NAMALWA (cell line): ENCODE data around the gene MYH9.

Experiments
- DNase-seq: peaks from one replicate; pipeline ENCODE4 v3.0.0-alpha.2; 2015; ENCODE audit warnings: low spot score

Gene MYH9

GRCh38 chr22:36330655-36331305 is 57.0 kb downstream of the MYH9 start:
- no peak for DNase-seq

- no peak for DNase-seq
These were observed 57.6 kb downstream of the MYH9 start for GRCh38 chr22:36330127-36330526.

GRCh38 chr22:36329254-36330078 is 58.3 kb downstream of the MYH9 start:
- no peak for DNase-seq

GRCh38 chr22:36328635-36329253 is 59.0 kb downstream of the MYH9 start:
- no peak for DNase-seq

GRCh38 chr22:36327922-36328551 is 59.7 kb downstream of the MYH9 start:
- no peak for DNase-seq

GRCh38 chr22:36326178-36327161 is 61.3 kb downstream of the MYH9 start:
- DNase-seq = no peak

- no peak for DNase-seq
These were observed 62.4 kb downstream of the MYH9 start for GRCh38 chr22:36325154-36326031.

- DNase-seq = no peak
These were observed 63.4 kb downstream of the MYH9 start for GRCh38 chr22:36324414-36324813.

- DNase-seq = no peak
These were observed 63.9 kb downstream of the MYH9 start for GRCh38 chr22:36323855-36324331.

GRCh38 chr22:36323182-36323854 is 64.4 kb downstream of the MYH9 start:
- no peak for DNase-seq

- DNase-seq = no peak
These were observed 65.2 kb downstream of the MYH9 start for GRCh38 chr22:36322602-36322915.

- no peak for DNase-seq
These were observed 65.8 kb downstream of the MYH9 start for GRCh38 chr22:36321797-36322601.

GRCh38 chr22:36320553-36320952 is 67.2 kb downstream of the MYH9 start:
- no peak for DNase-seq

- DNase-seq = no peak
These were observed 67.9 kb downstream of the MYH9 start for GRCh38 chr22:36319595-36320497.

- no peak for DNase-seq
These were observed 69.3 kb downstream of the MYH9 start for GRCh38 chr22:36318442-36318841.

- no peak for DNase-seq
These were observed 70.0 kb downstream of the MYH9 start for GRCh38 chr22:36317658-36318271.

GRCh38 chr22:36316419-36316818 is 71.3 kb downstream of the MYH9 start:
- DNase-seq = no peak
